NCI-H2107 treated with DMSO at 0.1 percent for 48 hours (cell line): ENCODE results near the gene GLG1.
"Not testable (repeated sequence)": the region's sequence is repeated elsewhere in the genome, so short reads cannot be mapped to it uniquely, and the experiment has no call there.

ENCODE experiments used
- DNase-seq: peaks from one replicate; lab custom pipeline; 2025; ENCODE audit not compliant: unreplicated experiment; lab: John Stamatoyannopoulos, UW

Gene GLG1

DNA sequence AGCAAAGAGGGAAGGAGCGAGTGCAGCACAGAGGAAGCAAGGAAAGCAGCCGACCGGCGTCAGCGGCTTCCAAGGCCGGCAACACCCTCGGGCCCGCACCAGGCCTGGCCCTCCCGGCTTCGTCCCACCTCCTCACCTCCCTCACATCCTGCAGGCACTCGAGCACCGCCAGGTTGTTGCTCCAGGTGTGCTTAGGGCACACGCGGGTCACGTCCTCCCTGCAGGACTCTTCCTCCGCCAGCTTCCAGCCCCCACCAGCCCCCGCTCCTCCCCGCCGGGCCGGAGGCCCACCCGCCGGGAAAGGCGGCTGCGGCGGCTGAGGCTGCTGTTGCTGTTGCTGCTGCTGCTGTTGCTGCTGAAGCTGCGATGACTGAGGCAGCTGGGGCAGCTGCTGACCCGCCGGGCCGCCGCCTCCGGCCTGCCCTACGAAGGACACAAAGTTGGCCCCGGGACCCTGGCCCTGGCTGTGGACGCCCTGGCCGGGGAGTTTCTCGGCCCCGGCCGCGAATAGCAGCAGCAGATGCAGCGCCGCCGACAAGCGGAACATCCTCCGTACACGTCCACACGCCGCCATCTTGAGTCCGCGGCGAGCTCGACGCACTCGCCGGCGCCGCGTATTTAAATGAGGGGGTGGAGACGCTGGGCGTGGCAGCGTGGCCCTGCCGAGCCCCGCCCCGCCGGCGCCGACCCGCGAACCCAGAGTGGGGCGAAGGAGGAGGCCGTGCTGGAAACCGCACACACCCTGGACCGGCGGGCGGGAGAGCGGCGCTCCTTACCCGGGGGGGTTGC lies at the start of gene GLG1:
TSS of gene GLG1 (minus strand) at position 594 of the 789 bp plus-strand sequence. CDS start at position 574, 20 bp downstream.
- peak; percentile 75 for DNase-seq

DNA sequence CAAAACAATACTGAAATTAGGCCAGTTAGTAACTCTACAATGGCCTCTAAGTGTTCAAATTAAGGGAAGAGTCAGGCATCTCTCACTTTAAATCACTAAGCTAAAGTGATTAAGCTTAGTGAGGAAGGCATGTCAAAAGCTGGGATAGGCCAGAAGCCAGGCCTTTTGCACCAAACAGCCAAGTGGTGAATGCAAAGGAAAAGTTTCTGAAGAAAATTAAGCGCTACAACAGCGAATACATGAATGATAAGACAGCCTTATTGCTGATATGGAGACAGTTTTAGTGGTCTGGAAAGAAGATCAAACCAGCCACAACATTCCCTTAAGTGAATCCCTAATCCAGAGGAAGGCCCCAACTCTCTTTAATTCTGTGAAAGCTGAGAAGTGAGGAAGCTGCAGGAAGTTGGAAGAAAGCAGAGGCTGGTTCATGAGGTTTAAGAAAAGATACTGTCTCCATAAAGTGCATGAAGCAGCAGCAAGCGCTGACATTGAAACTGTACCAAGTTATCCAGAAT lies 47.7 kb upstream of the GLG1 start:
- DNase-seq, result no peak

DNA sequence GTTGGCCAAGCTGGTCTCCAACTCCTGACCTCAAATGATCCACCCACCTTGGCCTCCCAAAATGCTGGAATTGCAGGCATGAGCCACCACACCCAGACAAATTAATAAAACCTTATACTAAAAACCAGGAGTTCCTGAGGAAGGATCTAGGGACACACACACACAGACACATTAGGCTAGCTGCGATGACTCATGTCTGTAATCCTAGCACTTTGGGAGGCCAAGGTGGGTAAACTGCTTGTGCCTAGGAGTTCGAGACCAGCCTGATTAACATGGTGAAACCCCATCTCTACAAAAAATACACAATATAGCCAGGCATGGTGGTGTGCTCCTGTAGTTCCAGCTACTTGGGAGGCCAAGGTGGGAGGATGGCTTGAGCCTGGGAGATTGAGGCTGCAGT lies 46.0 kb upstream of the GLG1 start:
- not testable (repeated sequence) for DNase-seq

DNA sequence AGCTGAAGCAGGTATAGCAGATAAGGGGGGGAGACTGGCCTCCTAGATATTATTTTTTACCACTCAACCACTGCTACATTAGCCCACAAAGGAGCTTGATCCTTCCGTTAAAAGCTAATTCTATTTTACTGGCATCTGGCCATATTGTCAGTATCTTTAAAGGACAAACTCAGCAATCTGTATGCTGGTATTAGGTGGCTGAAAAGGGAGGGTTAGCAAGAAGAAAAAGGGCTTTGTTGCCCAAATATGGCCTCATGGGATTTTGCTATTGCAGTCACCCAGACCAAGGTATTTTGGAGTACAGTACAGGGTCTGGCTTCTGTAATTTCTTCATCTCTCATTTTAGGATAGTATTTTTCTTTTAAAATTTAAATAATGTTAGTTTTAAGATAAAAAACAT lies 45.3 kb upstream of the GLG1 start:
- DNase-seq, result no peak

DNA sequence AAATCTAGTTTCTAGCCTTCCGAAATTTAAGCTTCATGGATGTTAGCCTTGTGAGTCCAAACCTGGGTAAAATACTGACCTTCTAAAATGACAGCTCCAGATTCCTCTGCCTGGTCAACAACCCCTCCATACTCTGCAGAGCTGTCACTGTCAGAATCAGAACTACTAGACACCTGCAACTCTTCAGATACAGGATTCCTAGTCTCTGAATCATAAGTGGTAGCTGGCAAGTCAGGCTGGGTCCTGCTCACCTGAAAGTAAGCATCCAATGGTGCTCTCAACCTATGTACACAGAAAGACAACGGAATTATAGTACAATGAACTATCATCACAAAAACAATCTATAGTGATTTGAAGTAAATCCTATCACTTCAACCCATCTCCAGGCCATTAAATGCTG lies 44.9 kb upstream of the GLG1 start:
- no peak for DNase-seq

DNA sequence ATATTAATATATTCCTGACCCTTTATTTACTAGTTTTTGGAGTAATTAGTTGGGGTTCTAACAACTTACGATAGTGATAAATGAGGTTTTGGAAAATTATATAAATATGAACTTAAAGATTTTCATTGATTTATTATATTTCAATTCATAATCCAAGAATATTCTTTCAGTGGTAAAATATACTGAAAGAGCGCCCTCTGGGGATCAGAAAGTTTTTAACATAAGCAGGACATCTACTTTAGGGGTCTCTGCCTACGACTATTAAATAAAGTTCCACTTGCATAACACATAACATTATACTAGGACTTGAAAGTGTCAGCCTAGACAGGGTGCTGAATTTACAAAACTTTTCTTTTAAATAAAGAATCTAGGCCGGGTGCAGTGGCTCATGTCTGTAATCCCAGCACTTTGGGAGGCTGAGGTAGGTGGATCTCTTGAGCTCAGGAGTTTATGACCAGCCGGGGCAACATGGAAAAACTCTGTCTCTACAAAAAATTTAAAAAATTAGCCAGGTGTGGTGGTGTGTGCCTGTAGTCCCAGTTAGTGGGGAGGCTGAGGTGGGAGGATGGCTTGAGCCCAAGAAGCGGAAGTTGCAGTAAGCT lies 44.2 kb upstream of the GLG1 start:
- no peak for DNase-seq

DNA sequence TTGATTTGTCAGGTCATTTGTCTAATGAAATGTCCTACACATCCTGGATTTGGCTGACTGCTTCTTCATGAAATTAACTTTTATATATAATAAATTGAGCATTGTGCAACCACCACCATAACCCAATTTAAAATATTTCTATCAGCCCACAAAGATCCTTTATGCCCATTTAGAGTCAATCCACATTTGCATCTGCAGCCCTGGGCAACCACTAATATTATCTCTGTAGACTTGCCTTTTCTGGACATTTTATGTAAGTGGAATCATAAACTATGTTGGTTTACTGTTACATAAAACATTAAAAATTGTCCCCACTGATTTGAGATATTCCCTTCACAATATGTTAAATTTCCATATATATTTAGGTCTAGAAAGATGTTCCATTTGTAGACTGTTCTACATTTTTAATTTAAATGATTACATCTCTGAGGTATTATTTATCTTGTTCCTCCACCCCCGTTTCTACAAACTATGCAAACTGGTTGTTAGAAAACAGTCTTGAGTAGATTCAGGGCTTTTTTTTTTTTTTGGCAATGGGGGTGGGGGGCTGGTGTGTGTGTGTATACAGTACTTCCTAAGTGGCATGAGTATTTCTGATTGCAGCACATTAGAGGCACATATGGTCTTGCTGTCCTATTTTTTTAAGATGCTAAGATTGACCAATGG lies 43.1 kb upstream of the GLG1 start:
- DNase-seq, result no peak

DNA sequence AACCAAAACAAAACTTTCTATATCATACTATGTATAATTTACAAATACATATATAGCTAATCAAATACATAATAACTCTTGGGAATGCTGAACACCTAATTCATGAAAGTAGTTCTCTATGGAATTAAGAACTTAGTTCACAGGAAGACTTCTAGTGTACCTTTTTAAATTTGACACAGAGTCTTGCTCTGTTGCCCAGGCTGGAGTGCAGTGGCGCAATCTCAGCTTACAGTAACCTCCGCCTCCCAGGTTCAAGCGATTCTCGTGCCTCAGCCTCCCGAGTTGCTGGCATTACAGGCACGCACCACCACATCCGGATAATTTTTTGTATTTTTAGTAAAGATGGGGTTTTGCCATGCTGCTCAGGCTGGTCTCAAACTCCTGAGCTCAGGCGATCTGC lies 35.1 kb upstream of the GLG1 start:
- DNase-seq, result no peak

DNA sequence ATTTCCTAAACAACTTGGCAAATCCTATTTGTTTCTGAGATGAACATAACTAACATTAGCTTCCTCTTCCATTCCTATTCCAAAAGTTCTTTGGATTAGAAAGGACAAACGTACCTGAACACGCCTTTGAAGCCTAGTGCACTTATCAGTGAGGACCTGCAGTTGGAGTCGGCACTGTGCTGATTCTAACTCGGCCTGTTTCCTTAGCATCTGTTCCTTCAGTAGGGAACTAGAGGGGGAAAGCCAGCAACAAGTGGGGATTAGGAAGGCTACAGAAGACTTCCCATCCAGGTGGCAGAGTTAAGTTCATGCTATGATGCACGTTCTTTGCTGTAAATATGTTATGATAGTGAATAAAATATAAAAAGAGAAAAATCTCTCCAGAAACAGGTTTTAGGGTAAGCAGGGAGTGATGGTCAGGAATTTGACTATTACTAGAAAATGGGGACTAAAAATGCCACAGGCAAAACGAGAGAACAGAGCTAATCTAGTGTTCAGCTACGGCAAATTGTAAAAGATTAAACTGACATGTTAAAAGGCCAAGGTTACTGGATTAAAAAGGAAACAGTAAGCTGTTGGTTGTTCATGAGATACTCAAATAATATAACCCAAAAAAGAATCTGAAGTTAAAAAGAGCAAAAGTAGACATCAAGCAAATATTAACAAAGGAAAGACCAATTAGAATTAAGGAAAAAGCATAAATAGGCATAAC lies 31.0 kb upstream of the GLG1 start:
- no peak for DNase-seq

DNA sequence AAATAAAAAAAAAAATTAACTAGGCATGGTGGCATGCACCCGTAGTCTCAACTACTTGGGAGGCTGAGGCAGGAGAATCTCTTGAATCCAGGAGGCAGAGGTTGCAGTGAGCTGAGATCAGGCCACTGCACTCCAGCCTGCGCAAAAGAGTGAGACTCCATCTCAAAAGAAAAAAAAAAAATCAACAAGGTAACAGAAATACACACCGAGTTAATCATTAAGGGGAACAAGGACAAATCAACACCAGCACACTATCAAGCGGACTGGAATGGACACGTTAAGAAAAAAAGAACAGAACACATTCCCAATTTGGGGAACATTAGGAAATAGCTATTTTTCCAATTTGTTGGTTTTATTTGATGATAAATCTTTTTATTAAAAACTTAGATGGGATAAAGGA lies 28.4 kb upstream of the GLG1 start:
- DNase-seq, result no peak

DNA sequence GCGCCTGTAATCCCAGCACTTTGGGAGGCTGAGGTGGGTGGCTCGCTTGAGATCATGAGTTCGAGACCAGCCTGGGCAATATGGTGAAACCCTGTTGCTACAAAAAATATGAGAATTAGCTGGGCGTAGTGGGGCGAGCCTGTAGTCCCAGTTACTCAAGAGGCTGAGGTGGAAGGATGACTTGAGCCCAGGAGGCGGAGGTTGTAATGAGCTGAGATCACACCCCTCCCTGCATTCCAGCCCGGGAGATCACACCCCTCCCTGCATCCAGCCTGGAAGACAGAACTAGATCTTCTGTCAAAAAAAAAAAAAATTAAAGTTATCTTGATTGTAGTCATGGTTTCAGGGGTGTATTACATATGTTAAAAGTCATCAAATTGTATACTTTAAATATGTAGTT lies 26.8 kb upstream of the GLG1 start:
- no peak for DNase-seq

DNA sequence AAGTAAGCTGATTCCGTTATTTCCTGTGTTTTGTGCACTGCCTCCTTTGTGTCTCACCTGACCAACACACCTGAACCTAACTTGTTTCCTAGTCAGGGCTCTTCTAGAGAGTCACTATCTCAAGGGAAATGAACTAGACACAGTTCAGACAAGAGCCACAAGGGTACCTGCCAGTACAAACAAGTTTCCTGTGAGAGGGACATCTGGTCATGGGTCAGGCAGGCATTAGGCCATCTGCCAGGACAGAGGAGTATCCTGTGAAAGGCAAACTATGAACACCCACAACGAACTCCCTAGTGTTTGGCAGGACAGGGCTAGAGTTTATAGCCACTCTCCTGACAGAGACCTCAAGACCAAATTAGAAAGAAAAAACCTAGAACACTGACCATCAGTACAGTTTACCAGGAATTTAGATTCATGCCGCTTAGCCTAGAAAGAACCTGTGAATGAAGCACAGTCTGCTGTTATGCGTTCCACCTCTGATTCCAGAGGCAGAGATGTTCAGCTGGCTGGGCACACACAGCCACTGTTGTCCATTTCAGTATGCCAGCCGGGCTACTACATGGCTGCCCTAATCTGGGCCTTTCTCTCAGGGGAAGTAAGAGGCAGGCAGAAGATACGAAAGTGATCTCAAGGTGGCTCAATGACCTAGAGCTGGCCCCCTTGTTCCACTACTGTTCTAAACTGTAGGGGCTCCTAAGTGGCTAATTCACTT lies 20.7 kb upstream of the GLG1 start:
- no peak for DNase-seq

DNA sequence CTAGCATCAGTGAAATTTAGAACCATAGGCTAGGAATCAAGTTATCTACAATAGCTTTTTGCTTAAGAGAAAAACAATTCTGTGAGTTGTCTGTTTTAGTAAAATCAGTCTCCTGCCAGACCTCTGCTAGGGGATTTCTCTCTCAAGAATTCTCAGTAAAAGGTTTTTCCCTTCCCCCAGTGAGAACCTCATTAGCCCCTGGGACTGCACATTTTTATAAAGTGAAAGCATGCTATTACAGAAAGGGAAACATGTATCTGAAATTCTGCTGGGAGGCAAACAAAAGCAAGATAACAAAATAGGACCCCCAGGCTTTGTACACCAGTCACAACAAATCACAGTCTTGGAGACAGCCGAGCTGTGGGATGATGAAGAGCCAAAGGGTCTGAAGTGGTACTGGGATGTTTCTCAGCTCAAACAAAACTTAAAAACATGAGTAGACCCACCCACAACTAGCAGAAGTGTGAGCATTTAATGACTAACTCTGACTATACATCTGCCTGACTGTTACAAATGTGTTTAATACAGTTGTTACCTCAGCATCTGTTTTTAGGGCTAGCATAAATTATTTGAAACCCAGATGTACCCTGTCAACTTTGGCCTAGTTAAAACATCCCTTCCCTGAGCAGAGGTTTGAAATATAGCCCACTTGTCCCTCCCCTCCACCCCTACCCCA lies 20.0 kb upstream of the GLG1 start:
- no peak for DNase-seq

DNA sequence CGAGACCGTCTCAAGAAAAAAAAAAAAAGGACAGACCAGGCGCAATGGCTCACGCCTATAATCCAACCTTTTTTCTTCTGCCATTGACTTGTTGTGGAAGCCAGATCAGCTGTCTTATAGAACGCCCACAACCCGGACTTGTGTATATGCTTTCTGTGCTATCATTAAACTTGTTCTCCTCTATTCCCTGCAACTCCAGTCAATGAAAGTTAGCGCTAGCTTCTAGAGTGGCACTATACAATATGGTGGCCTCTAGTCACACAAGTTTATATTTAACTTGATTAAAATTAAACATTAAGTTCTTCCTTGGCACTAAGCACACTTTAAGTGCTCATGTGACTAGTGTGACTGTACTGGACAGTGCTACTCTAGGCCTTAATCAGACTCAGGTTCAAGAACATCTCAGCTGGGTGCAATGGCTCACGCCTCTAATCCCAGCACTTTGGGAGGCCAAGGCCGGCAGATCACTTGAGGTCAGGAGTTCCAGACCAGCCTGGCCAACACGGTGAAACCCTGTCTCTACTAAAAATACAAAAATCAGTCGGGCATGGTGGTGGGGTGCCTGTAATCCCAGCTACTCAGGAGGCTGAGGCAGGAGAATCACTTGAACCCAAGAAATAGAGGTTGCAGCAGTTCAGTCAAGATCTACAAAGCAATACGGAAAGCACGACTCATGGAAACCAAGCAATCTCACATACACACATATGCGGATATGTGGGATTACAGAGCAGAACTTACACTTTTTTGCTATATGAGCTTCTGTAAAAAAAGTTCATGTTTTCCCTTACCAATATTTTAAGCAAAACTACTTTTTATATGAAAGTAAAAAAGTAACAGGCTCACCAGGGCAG lies 18.8 kb upstream of the GLG1 start:
- DNase-seq, result no peak

DNA sequence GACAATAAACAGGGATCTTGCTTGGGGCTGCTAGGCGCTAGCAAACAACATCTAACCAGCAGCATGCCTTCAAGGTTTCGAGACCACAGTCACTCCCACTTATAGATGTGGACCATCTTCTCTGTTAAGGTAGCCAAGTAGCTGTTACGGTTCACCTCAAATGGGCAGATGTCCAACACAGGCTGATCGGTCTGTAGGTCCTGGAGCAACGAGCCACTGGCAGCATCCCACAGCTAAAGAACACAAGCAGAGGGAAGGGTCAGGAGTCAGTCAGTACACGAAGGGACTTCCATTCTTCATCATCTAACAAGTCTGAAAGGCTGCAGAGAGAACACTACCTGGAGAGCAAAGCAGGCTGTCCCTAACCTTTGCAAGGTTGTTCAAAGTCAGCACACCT lies 16.9 kb upstream of the GLG1 start:
- no peak for DNase-seq

DNA sequence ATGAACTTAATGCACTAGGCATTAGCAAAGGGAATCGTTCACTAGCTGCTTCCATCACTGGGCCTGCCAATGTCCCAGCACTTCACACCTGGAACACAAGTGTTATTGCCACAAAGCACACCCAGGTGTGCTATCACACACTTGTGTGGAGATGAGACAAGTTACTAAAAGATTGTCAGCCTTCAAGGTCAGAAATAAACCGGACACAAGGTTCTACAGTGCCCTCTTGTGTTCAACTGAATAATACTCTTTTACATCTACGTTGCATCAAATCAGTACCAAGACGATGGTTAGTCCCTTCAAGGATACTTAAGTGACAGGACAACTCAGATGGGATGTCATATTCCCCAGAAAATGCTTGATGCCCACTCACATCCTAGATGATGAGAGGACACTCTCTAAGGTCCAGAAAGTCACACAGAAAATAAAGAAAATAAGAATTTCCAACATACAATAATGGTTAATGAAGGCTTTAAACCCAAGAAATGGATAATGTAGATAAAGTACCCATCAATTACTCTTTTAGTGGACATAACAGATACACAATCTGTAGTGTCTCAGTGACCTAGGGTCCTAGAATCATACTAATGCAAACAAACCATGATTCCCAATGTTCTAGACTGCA lies 16.4 kb upstream of the GLG1 start:
- no peak for DNase-seq

DNA sequence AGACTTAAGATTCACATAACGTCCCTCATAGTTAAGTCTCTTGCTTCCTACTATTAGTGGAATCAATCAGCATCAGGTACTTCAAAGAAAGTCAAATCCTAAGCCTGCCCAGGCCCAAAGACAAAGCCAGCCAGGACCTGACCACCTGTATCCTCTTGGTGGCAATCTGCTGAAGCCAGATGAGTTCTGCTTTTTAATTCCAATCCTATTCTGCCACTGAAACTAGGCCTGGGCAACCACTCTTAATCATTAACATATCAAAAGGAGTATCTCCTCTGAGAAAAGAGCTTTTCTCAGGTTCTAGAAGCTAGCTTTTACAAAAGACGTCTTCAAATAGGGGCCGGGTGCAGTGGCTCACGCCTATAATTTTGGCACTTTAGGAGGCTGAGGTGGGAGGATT lies 15.1 kb upstream of the GLG1 start:
- DNase-seq, result no peak

DNA sequence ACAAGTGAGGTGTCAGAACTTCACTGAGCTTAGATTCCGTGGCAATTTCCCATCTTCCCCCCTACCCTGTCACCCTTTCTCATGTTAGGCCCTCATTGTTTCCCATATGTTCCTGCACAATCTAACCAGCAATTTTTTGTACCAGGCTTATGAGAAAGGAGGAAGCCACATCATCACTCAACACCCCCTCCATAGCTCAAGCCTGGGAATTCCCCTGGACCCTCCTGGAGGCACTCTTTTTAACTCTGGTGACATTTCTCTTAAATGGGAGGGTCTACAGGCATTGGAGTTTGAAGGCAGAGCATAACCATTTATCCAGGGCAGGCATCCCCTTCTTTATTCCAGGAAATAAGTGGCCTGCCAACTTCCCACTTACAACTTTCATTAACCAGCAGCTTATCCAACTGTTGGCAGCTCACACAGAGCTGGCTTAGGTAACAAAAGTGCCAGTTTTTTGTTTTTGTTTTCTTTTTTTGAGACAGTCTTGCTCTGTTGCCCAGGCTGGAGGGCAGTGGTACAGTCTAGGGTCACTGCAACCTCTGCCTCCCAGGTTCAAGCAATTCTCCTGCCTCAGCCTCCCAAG lies 10.4 kb upstream of the GLG1 start:
- no peak for DNase-seq

DNA sequence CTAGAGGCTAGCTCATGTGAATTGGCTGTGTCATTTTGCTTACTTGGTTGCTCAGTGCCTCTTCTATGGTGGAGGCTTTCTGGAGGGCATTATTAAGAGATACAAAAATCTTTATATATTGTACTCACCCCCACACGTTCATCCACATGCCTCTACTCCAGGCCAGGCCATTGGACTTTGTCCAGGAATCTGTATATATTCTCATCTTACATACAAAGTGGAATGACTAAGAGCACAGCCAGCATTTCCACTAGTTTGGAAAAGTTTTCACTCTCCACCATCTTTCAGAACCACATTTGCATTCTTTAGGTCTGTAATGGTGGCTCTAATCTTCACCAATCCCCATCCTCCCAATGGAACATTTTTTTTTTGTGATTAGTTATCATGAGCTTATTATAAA lies 4.8 kb upstream of the GLG1 start:
- DNase-seq, result no peak
